GM23338 (cell line): ENCODE measurements around the gene ECE2. TPM values are rescaled to one million over a fixed set of nuclear protein-coding genes. Genes with fewer than 3 reads are reported as not detected.
A peak's percentile ranks its signal among the peaks of the same experiment; 100 is the strongest.

Source experiments
- ATAC-seq: fragments of 200-7000 bp; cut with Tn5 transposase; 3 replicates; pipeline ENCODE4 v1.9.1; 2020
- DNase-seq: peaks from one replicate; pipeline ENCODE4 v3.0.0-alpha.2; 2015; ENCODE audit warnings: low spot score
- H2AFZ ChIP-seq: fragments of 200-600 bp; sonication (generic); 2 replicates; pipeline ENCODE4 v1.8.0; 2016; ENCODE audit warnings: antibody characterized with exemption, mild to moderate bottlenecking, moderate library complexity
- H3F3A ChIP-seq: fragments of 200-600 bp; sonication (generic); replicated peaks from 2 replicates; pipeline ENCODE4 v1.8.0; 2017; ENCODE audit warnings: antibody characterized with exemption, mixed run types, low read depth
- H3K27ac ChIP-seq: fragments of 200-600 bp; sonication (generic); 2 replicates; pipeline ENCODE4 v1.6.1; 2016; ENCODE audit warnings: low read depth
- H3K27me3 ChIP-seq: fragments of 200-600 bp; sonication (generic); 2 replicates; pipeline ENCODE4 v1.8.0; 2016; ENCODE audit warnings: mild to moderate bottlenecking, mixed run types, moderate library complexity; ENCODE audit not compliant: insufficient read depth
- H3K36me3 ChIP-seq: fragments of 200-600 bp; sonication (generic); 2 replicates; pipeline ENCODE4 v1.8.0; 2016; ENCODE audit warnings: mild to moderate bottlenecking; ENCODE audit not compliant: insufficient read depth
- H3K4me1 ChIP-seq: fragments of 200-600 bp; sonication (generic); 2 replicates; pipeline ENCODE4 v1.8.0; 2016; ENCODE audit warnings: mild to moderate bottlenecking, moderate library complexity; ENCODE audit not compliant: insufficient read depth
- H3K4me2 ChIP-seq: fragments of 200-600 bp; sonication (generic); 2 replicates; pipeline ENCODE4 v1.7.1; 2017; ENCODE audit warnings: mixed run types
- H3K4me3 ChIP-seq: fragments of 200-600 bp; sonication (generic); 2 replicates; pipeline ENCODE4 v1.6.1; 2016; ENCODE audit warnings: mixed run types
- H3K79me2 ChIP-seq: fragments of 200-600 bp; sonication (generic); replicated peaks from 2 replicates; pipeline ENCODE4 v1.8.0; 2017; ENCODE audit warnings: mild to moderate bottlenecking; ENCODE audit not compliant: insufficient read depth
- H3K9me2 ChIP-seq: fragments of 200-600 bp; sonication (generic); 2 replicates; pipeline ENCODE4 v1.8.0; 2017; ENCODE audit not compliant: insufficient read depth
- H4K20me1 ChIP-seq: fragments of 200-600 bp; sonication (generic); replicated peaks from 2 replicates; pipeline ENCODE4 v1.8.0; 2017; ENCODE audit warnings: mild to moderate bottlenecking; ENCODE audit not compliant: insufficient read depth
- H3K27ac Mint-ChIP-seq: 2 replicates; pipeline ENCODE4 v1.8.0; 2020; ENCODE audit warnings: inconsistent platforms, mild to moderate bottlenecking, moderate library complexity, mixed read lengths
- H3K27me3 Mint-ChIP-seq: 3 replicates; pipeline ENCODE4 v1.8.0; 2022; ENCODE audit warnings: low read depth, mild to moderate bottlenecking, moderate library complexity, mixed read lengths, inconsistent platforms; ENCODE audit not compliant: insufficient read depth, poor library complexity
- H3K36me3 Mint-ChIP-seq: 3 replicates; pipeline ENCODE4 v1.8.0; 2021; ENCODE audit warnings: low read depth, mild to moderate bottlenecking, inconsistent platforms, moderate library complexity, mixed read lengths
- H3K4me1 Mint-ChIP-seq: 3 replicates; pipeline ENCODE4 v1.8.0; 2020; ENCODE audit warnings: mild to moderate bottlenecking, inconsistent platforms, mixed read lengths
- H3K4me3 Mint-ChIP-seq: 3 replicates; pipeline ENCODE4 v1.8.0; 2021; ENCODE audit warnings: moderate library complexity, mild to moderate bottlenecking, inconsistent platforms, mixed read lengths
- H3K9me3 Mint-ChIP-seq: 3 replicates; pipeline ENCODE4 v1.8.0; 2020; ENCODE audit warnings: moderate library complexity, mild to moderate bottlenecking, inconsistent platforms, mixed read lengths
- CREB1 ChIP-seq: fragments of 250-450 bp; sonication (Bioruptor Pico); IDR thresholded peaks from 2 replicates; pipeline ENCODE4 v1.5.0; 2020; ENCODE audit warnings: low read depth, mild to moderate bottlenecking, moderate library complexity
- CTCF ChIP-seq, 2 experiments: fragments of 200-600 bp in 1 of 2; sonication (generic) in 1 of 2; conservative IDR thresholded peaks; 2 replicates each; pipeline versions ENCODE4 v1.5.1 to v1.6.1; 2016 to 2017; ENCODE audit warnings: antibody characterized with exemption in 2 of 2, low read depth in 2 of 2, mild to moderate bottlenecking in 2 of 2, moderate library complexity in 1 of 2
- EZH2 ChIP-seq: fragments of 200-600 bp; sonication (generic); IDR thresholded peaks from one replicate; pipeline ENCODE4 v1.8.0; 2017; ENCODE audit warnings: antibody characterized with exemption, mild to moderate bottlenecking, low read depth; ENCODE audit not compliant: unreplicated experiment
- NANOG ChIP-seq: IDR thresholded peaks from 2 replicates; pipeline ENCODE4 v1.6.1; 2016; ENCODE audit warnings: antibody characterized with exemption, borderline replicate concordance
- POLR2AphosphoS5 ChIP-seq: IDR thresholded peaks from 2 replicates; pipeline ENCODE4 v1.6.1; 2016; ENCODE audit warnings: antibody characterized with exemption, low read depth
- STAT1 ChIP-seq: IDR thresholded peaks from one replicate; pipeline ENCODE4 v1.6.1; 2016; ENCODE audit warnings: antibody characterized with exemption; ENCODE audit not compliant: unreplicated experiment
- ZNF331 ChIP-seq: fragments of 250-450 bp; sonication (Bioruptor Pico); IDR thresholded peaks from 2 replicates; pipeline ENCODE4 v1.5.0; 2020; ENCODE audit warnings: low read depth, mild to moderate bottlenecking, moderate library complexity
- ZNF462 ChIP-seq: fragments of 250-450 bp; sonication (Bioruptor Pico); IDR thresholded peaks from 2 replicates; pipeline ENCODE4 v1.5.0; 2020; ENCODE audit warnings: mild to moderate bottlenecking, moderate library complexity
- long read RNA-seq: library from polyadenylated mRNA; unstranded; transcript quantifications from one replicate; pipeline ENCODE4 v2.0.0, GENCODE V29; 2020; ENCODE audit not compliant: unreplicated experiment
- polyA plus RNA-seq: library from polyadenylated mRNA; unstranded; fragments of >200 nt; fragmentation: Nextera tagmentation; extraction: Ambion mirVana; gene quantifications from 2 replicates; pipeline ENCODE4 v1.2.1, GENCODE V29; 2016
- total RNA-seq: library from RNA; depleted of rRNA; stranded (reverse); fragments of >200 nt; shearing (Covaris generic); gene quantifications from 2 replicates; pipeline ENCODE4 v1.2.3, GENCODE V29; 2014; rRNA removed
- TF ChIP-seq, protein P1 (sequence below): IDR thresholded peaks from 2 replicates; pipeline ENCODE4 v1.6.1; 2016; ENCODE audit warnings: antibody characterized with exemption

Gene ECE2
- total RNA-seq (0.24 TPM in 1 of 2 replicates, not detected in the other), polyA plus RNA-seq (0.48 TPM in 1 of 2 replicates, not detected in the other)
- long read RNA-seq = 0 reads

DNA sequence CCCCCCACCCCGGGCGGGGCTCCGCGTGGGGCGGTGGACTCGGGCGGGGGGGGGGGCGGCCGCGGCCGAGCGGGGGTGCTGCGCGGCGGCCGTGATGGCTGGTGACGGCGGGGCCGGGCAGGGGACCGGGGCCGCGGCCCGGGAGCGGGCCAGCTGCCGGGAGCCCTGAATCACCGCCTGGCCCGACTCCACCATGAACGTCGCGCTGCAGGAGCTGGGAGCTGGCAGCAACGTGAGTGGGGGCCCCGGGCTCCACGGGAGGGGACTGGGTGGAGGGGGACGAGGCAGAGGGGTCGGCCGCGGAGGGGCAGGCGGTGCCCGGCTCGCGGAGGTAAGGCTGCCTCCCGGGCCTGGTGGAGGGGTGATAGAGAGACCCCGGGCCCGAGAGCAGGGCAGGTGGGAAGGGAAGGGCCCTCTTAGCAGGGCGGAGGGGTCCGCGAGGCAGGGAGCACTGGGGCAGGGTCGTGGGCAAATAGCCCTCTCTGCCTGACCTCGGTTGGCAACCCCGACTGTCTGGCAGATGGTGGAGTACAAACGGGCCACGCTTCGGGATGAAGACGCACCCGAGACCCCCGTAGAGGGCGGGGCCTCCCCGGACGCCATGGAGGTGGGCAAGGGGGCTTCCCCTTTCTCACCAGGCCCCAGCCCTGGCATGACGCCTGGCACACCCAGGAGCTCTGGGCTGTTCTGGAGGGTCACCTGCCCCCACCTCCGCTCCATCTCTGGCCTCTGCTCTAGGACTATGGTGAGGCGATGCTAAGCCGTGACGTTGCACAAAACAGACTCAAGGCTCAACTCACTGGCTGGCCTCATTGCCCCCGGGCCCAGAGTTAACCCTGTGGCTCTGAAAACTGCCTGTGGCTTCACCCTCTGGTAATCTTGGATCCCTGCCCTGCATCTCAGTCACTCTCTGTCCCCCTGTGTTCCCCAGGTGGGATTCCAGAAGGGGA is at the start of gene ECE2:
Gene ECE2 (plus strand): TSS at position 62 of the 950 bp plus-strand sequence. CDS start 132 bp downstream, at position 194.
- no peaks in the 10 kb centered on the region for H3K4me1 ChIP-seq
- ATAC-seq (peak; percentile 78), DNase-seq (no peak)
- H3K27ac ChIP-seq = no peak within 1 kb of the TSS
- no peaks in the 10 kb centered on the region for H4K20me1 ChIP-seq
- peak within 1 kb of the TSS; percentile 61 for H3K4me3 ChIP-seq
- Mint-ChIP-seq H3K9me3 (no peaks in the 10 kb centered on the region; the same call in 2 of the 3 replicates), H3K27ac (no peak within 1 kb of the TSS), H3K36me3 (no peaks in the 10 kb centered on the region), H3K4me3 (peak within 1 kb of the TSS; percentile 74), H3K4me1 (peaks cover 7% of the 10 kb centered on the region; the same call in 2 of the 3 replicates), H3K27me3 (peaks cover 29% of the 10 kb centered on the region)
- H3K36me3 ChIP-seq = no peaks in the 10 kb centered on the region
- H3K4me2 ChIP-seq = peak within 1 kb of the TSS; percentile 83
- no peaks in the 10 kb centered on the region; the same call in 1 of the 2 replicates for H3K9me2 ChIP-seq
- peak within 1 kb of the TSS; percentile 98 for H2AFZ ChIP-seq
- no peaks in the 10 kb centered on the region for H3K79me2 ChIP-seq
- H3K27me3 ChIP-seq = peaks cover 54% of the 10 kb centered on the region
- TF ChIP-seq ZNF331 (CRISPR knock-in tag) (no peak), CTCF (conservative IDR thresholded peaks at IDR 0.05; ENCODE audit: low read depth in 2 of 2) (no peak), STAT1 (no peak), POLR2AphosphoS5 (no peak), CREB1 (CRISPR knock-in tag) (no peak), NANOG (no peak), ZNF462 (CRISPR knock-in tag) (no peak), EZH2 (peak; percentile 65)
- TF ChIP-seq, protein P1, sequence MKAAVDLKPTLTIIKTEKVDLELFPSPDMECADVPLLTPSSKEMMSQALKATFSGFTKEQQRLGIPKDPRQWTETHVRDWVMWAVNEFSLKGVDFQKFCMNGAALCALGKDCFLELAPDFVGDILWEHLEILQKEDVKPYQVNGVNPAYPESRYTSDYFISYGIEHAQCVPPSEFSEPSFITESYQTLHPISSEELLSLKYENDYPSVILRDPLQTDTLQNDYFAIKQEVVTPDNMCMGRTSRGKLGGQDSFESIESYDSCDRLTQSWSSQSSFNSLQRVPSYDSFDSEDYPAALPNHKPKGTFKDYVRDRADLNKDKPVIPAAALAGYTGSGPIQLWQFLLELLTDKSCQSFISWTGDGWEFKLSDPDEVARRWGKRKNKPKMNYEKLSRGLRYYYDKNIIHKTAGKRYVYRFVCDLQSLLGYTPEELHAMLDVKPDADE = no peak
- H3F3A ChIP-seq = no peaks in the 10 kb centered on the region
